ENCODE results near the gene HDAC4. TPM values are rescaled to one million over a fixed set of nuclear protein-coding genes. Genes with fewer than 3 reads are reported as not detected.

HDAC4 gene
- total and polyA plus RNA-seq, 2 experiments from 2014 or later: 8.1 to 41.8 TPM

DNA sequence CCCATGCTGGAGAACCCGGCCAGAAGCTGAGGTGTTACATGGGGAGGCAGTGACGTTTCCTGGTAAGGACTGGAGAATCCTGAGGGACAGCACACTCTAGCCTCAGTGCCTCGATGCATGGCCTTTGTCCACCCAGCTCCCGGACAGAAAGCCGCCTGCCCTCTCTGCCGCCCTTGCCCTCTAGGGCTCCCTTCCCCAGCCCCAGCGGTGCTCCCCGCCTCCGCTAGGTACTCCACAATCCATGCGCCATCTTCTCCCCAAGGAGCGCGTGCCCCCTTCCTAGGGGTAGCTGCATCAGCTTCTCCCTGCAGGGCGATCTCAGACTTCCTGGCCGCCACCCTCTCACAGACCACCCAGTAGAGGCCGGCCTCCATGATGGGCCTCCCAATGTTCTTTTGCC is 301.3 kb downstream of the HDAC4 start:
- H3K36me3 Mint-ChIP-seq (ENCODE audit: low read depth): peaks cover 7% of the 10 kb centered on the region
- Histone ChIP-seq H3K36me3 (ENCODE audit: insufficient read depth) (no peaks in the 10 kb centered on the region), H3K4me1 (ENCODE audit: insufficient read depth) (no peaks in the 10 kb centered on the region), H4K20me1 (replicated peaks; ENCODE audit: insufficient read depth) (0 out of 2 replicates have a peak, but pooled peaks cover 3% of the 10 kb centered on the region), H3K79me2 (replicated peaks; ENCODE audit: insufficient read depth) (no peaks in the 10 kb centered on the region), H3K27ac (ENCODE audit: low read depth) (no peak overlapping the region), H3F3A (replicated peaks; ENCODE audit: low read depth) (no peaks in the 10 kb centered on the region), H2AFZ (no peak overlapping the region), H3K4me3 (no peak overlapping the region), H3K4me2 (no peak overlapping the region), H3K27me3 (ENCODE audit: insufficient read depth) (no peaks in the 10 kb centered on the region), H3K9me2 (ENCODE audit: insufficient read depth) (no peaks in the 10 kb centered on the region)
- H3K9me3 Mint-ChIP-seq: no peaks in the 10 kb centered on the region
- no peaks in the 10 kb centered on the region for H3K4me1 Mint-ChIP-seq
- ATAC-seq (no peak), DNase-seq (ENCODE audit: low spot score) (no peak)
- TF ChIP-seq STAT1 (IDR thresholded peaks at IDR 0.05; ENCODE audit: unreplicated experiment) (no peak), EZH2phosphoT487 (IDR thresholded peaks at IDR 0.05; ENCODE audit: unreplicated experiment) (no peak), ZNF114 (CRISPR knock-in tag; IDR thresholded peaks at IDR 0.05) (no peak), ZNF331 (CRISPR knock-in tag; IDR thresholded peaks at IDR 0.05; ENCODE audit: low read depth) (no peak), EZH2 (IDR thresholded peaks at IDR 0.05; ENCODE audit: low read depth, unreplicated experiment) (no peak)
- TF ChIP-seq, protein P1, sequence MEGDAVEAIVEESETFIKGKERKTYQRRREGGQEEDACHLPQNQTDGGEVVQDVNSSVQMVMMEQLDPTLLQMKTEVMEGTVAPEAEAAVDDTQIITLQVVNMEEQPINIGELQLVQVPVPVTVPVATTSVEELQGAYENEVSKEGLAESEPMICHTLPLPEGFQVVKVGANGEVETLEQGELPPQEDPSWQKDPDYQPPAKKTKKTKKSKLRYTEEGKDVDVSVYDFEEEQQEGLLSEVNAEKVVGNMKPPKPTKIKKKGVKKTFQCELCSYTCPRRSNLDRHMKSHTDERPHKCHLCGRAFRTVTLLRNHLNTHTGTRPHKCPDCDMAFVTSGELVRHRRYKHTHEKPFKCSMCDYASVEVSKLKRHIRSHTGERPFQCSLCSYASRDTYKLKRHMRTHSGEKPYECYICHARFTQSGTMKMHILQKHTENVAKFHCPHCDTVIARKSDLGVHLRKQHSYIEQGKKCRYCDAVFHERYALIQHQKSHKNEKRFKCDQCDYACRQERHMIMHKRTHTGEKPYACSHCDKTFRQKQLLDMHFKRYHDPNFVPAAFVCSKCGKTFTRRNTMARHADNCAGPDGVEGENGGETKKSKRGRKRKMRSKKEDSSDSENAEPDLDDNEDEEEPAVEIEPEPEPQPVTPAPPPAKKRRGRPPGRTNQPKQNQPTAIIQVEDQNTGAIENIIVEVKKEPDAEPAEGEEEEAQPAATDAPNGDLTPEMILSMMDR (conservative IDR thresholded peaks at IDR 0.05; ENCODE audit: low read depth in 2 of 2): no peak
- TF ChIP-seq, protein P2, sequence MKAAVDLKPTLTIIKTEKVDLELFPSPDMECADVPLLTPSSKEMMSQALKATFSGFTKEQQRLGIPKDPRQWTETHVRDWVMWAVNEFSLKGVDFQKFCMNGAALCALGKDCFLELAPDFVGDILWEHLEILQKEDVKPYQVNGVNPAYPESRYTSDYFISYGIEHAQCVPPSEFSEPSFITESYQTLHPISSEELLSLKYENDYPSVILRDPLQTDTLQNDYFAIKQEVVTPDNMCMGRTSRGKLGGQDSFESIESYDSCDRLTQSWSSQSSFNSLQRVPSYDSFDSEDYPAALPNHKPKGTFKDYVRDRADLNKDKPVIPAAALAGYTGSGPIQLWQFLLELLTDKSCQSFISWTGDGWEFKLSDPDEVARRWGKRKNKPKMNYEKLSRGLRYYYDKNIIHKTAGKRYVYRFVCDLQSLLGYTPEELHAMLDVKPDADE (IDR thresholded peaks at IDR 0.05): no peak
- TF ChIP-seq, protein P3, sequence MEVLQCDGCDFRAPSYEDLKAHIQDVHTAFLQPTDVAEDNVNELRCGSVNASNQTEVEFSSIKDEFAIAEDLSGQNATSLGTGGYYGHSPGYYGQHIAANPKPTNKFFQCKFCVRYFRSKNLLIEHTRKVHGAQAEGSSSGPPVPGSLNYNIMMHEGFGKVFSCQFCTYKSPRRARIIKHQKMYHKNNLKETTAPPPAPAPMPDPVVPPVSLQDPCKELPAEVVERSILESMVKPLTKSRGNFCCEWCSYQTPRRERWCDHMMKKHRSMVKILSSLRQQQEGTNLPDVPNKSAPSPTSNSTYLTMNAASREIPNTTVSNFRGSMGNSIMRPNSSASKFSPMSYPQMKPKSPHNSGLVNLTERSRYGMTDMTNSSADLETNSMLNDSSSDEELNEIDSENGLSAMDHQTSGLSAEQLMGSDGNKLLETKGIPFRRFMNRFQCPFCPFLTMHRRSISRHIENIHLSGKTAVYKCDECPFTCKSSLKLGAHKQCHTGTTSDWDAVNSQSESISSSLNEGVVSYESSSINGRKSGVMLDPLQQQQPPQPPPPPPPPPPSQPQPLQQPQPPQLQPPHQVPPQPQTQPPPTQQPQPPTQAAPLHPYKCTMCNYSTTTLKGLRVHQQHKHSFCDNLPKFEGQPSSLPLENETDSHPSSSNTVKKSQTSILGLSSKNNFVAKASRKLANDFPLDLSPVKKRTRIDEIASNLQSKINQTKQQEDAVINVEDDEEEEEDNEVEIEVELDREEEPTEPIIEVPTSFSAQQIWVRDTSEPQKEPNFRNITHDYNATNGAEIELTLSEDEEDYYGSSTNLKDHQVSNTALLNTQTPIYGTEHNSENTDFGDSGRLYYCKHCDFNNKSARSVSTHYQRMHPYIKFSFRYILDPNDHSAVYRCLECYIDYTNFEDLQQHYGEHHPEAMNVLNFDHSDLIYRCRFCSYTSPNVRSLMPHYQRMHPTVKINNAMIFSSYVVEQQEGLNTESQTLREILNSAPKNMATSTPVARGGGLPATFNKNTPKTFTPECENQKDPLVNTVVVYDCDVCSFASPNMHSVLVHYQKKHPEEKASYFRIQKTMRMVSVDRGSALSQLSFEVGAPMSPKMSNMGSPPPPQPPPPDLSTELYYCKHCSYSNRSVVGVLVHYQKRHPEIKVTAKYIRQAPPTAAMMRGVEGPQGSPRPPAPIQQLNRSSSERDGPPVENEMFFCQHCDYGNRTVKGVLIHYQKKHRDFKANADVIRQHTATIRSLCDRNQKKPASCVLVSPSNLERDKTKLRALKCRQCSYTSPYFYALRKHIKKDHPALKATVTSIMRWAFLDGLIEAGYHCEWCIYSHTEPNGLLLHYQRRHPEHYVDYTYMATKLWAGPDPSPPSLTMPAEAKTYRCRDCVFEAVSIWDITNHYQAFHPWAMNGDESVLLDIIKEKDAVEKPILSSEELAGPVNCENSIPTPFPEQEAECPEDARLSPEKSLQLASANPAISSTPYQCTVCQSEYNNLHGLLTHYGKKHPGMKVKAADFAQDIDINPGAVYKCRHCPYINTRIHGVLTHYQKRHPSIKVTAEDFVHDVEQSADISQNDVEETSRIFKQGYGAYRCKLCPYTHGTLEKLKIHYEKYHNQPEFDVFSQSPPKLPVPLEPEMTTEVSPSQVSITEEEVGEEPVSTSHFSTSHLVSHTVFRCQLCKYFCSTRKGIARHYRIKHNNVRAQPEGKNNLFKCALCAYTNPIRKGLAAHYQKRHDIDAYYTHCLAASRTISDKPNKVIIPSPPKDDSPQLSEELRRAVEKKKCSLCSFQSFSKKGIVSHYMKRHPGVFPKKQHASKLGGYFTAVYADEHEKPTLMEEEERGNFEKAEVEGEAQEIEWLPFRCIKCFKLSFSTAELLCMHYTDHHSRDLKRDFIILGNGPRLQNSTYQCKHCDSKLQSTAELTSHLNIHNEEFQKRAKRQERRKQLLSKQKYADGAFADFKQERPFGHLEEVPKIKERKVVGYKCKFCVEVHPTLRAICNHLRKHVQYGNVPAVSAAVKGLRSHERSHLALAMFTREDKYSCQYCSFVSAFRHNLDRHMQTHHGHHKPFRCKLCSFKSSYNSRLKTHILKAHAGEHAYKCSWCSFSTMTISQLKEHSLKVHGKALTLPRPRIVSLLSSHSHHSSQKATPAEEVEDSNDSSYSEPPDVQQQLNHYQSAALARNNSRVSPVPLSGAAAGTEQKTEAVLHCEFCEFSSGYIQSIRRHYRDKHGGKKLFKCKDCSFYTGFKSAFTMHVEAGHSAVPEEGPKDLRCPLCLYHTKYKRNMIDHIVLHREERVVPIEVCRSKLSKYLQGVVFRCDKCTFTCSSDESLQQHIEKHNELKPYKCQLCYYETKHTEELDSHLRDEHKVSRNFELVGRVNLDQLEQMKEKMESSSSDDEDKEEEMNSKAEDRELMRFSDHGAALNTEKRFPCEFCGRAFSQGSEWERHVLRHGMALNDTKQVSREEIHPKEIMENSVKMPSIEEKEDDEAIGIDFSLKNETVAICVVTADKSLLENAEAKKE (CRISPR knock-in tag; IDR thresholded peaks at IDR 0.05): no peak
- H3K4me3 Mint-ChIP-seq: no peak overlapping the region
- no peak overlapping the region for H3K27ac Mint-ChIP-seq
- peaks cover 8% of the 10 kb centered on the region for H3K27me3 Mint-ChIP-seq (ENCODE audit: insufficient read depth, low read depth, poor library complexity)

Data from GM23338 (cell line).